Activated T-cell treated with anti-CD3 and anti-CD28 coated beads, Interleukin-2, amount 50 U/mL, for 48 hours (primary cell): ENCODE data around the gene UHRF2.
"Not testable (repeated sequence)": the region's sequence is repeated elsewhere in the genome, so short reads cannot be mapped to it uniquely, and the experiment has no call there.

Experiments used
- DNase-seq, 2 experiments: peaks; one replicate each; pipeline ENCODE4 v3.0.0-alpha.2; 2020

The UHRF2 gene

DNA sequence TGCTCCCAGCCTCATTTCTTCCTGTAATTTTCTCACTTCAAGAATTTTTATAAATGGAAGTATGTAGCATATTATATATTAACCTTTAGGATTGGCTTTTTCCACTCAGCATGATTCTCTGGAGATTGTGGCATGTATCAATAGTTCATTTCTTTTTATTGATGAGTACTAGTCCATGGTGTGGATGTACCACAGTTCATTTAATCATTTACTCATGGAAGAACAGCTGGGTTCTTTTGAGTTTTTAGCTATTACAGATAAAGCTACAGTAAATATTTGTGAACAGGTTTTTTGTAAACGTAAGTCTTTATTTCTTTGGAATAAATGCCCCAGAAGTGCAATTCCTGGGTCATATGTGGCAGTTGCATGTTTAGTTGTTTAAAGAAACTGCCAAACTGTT lies 76.1 kb downstream of the UHRF2 start:
- no peak for DNase-seq

GRCh38 chr9:6490863-6491262 lies 77.9 kb downstream of the UHRF2 start:
- no peak for DNase-seq

DNA sequence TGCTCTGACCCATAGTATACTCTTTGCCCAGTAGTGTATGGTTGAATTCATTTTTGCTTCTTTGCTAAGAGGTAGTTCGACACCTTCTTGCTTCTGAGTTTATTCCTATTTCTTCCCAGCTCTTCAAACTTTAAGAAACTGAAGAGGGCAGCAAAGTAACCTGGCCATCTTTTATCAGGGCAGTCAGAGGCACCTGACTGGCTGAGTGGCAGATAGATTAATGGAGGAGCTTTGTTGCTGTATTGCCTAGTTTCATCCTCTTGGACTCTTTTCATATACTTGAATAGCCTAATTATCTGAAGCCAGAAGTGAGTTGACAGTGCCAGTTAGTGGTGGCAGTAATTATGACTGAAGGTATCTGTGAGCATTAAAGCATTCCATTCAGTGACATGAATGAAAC lies 82.5 kb downstream of the UHRF2 start:
- no peak for DNase-seq

GRCh38 chr9:6498982-6499381 lies 86.0 kb downstream of the UHRF2 start:
- no peak for DNase-seq

- DNase-seq: no peak
Observed at GRCh38 chr9:6501526-6502210, 88.7 kb downstream of the UHRF2 start.

DNA sequence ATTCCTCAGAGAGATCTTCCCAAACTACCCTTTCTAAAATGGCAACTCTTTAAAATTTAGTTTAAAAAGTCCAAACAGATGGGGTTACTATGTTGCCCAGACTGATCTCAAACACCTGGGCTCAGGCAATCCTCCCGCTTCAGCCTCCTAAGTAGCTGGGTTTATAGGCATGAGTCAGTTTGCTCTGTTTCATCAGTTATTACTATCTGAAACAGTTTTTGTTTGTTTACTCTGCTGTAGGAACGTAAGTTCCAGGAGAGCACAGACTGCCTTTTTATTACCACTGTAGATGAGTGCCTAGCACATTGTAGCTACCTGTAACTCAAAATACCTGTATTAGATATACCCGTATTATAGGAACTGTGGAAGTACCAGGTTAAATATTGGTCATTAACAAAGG lies 89.4 kb downstream of the UHRF2 start:
- no peak for DNase-seq

DNA sequence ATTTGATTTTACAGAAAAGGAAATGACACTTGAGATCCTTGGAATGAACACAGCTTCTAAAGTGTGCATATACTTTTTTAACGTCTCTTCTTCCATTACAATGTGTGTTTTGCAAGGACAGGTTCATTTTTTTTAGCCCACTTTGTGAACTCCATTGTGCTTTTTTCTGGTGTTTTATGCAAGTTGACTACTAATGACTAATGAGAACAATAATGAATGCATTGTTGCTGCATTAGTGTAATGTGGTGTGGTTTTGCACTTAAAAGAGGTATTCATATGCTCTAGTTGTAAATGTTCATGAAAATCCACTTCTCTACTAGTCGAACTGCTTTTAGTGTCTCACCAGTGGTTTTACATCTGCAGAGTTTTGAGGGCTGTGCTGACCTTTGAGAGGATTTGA lies 93.6 kb downstream of the UHRF2 start:
- no peak for DNase-seq

GRCh38 chr9:6512085-6512657 lies 99.2 kb downstream of the UHRF2 start:
- DNase-seq: no peak

DNA sequence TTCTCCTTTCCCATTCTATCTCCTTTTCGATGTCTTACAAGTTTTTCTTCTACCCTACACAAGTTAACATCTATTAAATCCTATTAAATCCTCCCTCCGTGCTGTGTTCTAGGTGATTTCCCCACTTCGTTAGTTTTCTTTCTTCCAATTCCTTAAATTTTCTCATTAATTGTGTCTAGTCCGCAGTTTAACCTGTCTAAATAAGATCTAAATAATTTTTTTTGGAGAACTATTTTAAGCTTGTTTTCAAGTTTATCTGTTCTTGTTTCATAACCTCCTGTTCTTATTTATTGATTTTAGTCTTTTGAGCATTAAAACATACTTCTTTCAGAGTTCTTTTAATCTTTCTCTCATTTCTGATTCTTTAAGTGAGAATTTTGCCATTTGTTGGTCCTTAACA lies 109.3 kb downstream of the UHRF2 start:
- no peak for DNase-seq

- DNase-seq: no peak
Observed at GRCh38 chr9:6525326-6526045, 112.5 kb downstream of the UHRF2 start.

GRCh38 chr9:6535594-6535993 lies 122.6 kb downstream of the UHRF2 start:
- DNase-seq: no peak

- no peak for DNase-seq
Observed at GRCh38 chr9:6538666-6539071, 125.7 kb downstream of the UHRF2 start.

- not testable (repeated sequence) for DNase-seq
Observed at GRCh38 chr9:6542617-6543016, 129.6 kb downstream of the UHRF2 start.

DNA sequence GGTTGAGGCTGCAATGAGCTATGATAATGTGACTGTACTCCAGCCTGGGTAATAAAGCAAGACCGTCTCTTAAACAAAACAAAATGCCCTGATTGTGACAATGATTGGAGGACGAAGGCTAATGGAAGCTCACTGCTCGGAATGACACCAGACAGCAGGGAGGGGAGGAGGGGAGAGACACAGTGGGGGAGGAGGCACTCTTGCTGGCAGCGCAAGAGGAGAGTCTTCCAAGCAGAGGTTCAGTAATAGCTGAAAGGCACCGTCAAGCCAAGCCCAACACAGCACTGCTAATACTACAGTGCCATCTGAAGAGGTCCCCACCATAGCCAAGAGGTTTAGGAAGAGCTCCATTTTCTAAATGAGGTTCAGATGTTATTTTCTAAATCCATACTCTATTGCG lies 130.2 kb downstream of the UHRF2 start:
- DNase-seq: no peak

- DNase-seq: no peak
Observed at GRCh38 chr9:6545017-6545691, 132.2 kb downstream of the UHRF2 start.

DNA sequence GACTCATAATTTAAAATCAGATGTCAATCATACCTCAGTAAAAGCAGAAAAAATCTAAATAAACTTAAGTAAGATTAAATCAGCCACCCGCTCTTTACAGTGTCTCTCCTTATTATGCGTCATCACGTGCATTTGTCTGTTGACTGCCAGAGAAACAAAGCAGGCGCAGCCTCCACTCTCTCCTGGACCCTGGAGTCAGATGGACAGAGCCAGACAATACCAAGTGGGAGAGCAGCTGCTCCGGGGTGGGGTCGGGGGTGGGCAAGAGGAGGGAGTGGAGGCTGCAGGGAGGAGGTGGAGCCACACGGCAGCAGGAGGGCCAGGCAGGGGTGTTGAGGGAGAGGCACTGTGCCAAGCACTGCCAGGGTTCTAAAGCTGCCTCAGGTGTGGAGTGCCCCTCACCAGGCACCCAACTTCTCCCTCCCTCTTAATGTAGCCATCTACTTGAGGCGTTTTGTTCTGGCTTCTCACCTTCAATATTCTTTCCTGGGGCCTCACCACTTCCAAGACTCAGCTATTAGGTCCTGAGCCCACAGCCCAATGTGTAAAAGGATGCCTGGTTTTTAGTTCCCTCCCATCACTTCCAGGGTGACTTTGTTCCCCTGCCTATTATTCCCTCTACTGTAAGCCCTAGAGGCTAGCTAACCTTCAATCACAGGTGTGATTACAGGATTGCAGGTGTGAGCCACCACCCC lies 136.3 kb downstream of the UHRF2 start:
- DNase-seq: no peak

DNA sequence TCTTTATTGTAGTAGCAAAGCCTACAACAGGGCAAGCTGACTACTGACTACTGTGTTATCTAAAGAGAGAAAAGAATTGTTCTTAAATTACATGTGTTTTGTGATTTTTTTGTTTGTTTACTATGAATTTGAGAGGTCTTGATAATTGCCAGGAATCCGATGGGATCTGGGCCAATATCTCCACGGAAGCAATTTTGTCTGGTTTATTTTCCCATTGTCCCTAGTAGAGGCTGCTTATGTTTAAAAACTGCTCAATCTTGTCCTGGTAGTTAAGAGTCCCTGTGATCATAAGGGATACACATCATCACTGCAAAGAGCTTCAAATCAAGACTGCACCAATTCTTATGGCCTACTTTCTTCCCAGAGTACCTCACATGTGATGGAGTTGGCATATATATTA lies 138.1 kb downstream of the UHRF2 start:
- DNase-seq: no peak

DNA sequence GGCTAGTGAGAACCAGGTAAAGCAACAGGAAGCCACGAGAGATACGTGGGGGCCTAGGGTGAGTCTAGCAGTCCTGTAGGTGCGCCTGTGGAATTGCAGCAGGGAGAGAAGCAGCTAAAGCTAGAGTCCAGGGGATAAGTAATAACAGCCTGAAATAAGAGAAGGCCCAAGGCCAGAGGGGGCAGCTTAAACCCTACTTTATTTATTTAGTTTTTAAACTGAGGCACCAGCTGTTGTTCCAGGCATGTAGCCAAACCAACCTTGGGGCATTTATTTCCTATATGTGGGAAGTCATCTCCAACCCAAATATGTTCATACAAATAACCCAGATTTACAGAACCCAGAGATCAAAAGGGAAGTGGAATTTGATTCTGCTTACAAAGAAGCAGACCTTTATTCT lies 139.0 kb downstream of the UHRF2 start:
- DNase-seq: no peak

DNA sequence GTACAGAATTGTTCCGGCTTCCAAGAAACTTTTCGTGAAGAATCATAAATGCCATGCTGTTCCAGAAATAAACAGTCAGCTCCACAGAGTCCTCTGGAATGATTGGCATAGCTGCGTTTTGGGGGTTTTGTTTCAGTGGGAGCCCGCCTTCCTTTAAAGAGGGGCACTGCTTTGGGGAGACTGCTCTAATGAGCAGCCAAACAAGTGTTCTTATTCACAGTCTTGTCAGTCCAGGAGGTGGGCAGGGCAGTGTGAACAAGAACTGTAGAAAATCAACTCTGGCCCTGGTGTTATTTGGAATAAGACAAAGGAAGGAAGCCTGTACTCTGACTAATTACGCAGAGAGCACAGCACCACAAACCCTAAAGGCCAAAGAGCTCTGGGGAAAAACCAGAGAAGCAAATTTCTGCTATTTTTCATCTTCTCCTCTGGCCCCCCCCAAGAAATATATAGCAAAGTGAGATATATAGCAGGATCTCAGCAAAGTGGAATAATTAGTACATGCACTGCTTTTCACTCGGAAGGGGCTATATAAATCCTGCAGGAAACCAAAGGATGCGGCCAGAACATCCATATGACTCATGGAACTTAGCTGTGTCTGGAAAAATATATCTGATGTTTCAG lies 139.6 kb downstream of the UHRF2 start:
- DNase-seq: no peak

DNA sequence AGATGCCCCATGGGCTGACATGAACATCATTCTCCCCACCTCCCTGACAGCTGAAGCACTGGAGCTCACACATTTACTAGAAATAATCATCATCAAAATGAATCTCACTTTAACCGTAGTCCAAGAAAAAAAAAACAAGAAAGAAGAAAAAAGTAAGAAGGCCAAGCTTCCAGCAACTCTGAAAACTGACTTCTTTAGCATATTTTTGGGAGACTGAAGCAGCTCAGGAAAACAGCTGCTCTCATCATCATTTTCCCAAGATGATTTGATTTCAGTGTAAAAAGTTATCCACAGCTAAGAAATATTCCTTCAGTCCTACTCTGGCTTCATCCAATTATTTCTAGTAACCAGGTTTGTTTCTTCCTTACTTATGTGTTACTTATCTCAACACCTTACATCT lies 140.9 kb downstream of the UHRF2 start:
- DNase-seq: no peak
